Sigmoid colon (tissue), 7 donors: ENCODE results near the gene CHRNA1. TPM values are rescaled to one million over a fixed set of nuclear protein-coding genes. Genes with fewer than 3 reads are reported as not detected.

ENCODE experiments used
- DNase-seq: peaks from one replicate; pipeline ENCODE4 v3.0.0-alpha.2; 2019
- H3K27ac ChIP-seq, 4 donors: fragments of 200-600 bp; sonication (generic); one replicate each; pipeline ENCODE4 v1.5.1; 2016 to 2019; ENCODE audit warnings: mild to moderate bottlenecking in 1 of 4
- H3K27me3 ChIP-seq, 3 donors: fragments of 200-600 bp; sonication (generic); one replicate each; pipeline ENCODE4 v1.5.1; 2019; ENCODE audit warnings: mild to moderate bottlenecking in 1 of 3
- H3K36me3 ChIP-seq, 4 donors: fragments of 200-600 bp; sonication (generic); one replicate each; pipeline ENCODE4 v1.5.1; 2016 to 2019
- H3K4me1 ChIP-seq, 4 donors: fragments of 200-600 bp; sonication (generic); one replicate each; pipeline ENCODE4 v1.5.1; 2017 to 2019
- H3K4me3 ChIP-seq, 4 donors: fragments of 200-600 bp; sonication (generic); one replicate each; pipeline ENCODE4 v1.5.1; 2017 to 2019; ENCODE audit warnings: mild to moderate bottlenecking in 2 of 4, moderate library complexity in 1 of 4
- H3K9me3 ChIP-seq, 4 donors: fragments of 200-600 bp in 3 of 4; sonication (generic) in 3 of 4; one replicate each; pipeline versions ENCODE4 v1.5.1 to v1.6.1; 2013 to 2019
- CTCF ChIP-seq, 4 experiments: fragments of 450-650 bp in 3 of 4; fragments of 200-600 bp in 1 of 4; IDR thresholded peaks; one replicate each; pipeline ENCODE4 v1.5.1; 2016 to 2019; ENCODE audit warnings: antibody characterized with exemption in 4 of 4, mild to moderate bottlenecking in 3 of 4, moderate library complexity in 2 of 4
- EP300 ChIP-seq, 4 donors: sonication (generic); formaldehyde crosslinking; IDR thresholded peaks; one replicate each; pipeline ENCODE4 v1.6.1; 2017; ENCODE audit warnings: antibody characterized with exemption in 4 of 4
- POLR2A ChIP-seq, 2 donors: fragments of 450-650 bp; IDR thresholded peaks; one replicate each; pipeline ENCODE4 v1.6.1; 2016; ENCODE audit warnings: antibody characterized with exemption in 2 of 2, mild to moderate bottlenecking in 2 of 2, moderate library complexity in 2 of 2
- POLR2AphosphoS5 ChIP-seq, 4 donors: sonication (generic); formaldehyde crosslinking; IDR thresholded peaks; one replicate each; pipeline ENCODE4 v1.6.1; 2017; ENCODE audit warnings: antibody characterized with exemption in 4 of 4
- WGBS, 2 donors: extraction: QIAGEN DNeasy Blood & Tissue Kit; methylation state at CpG; one replicate each; pipeline ENCODE4 v1.1.7; 2013; 5-methylcytosine and 5-hydroxymethylcytosine counted together
- intact Hi-C: fragments of 100-400 bp; cut with DNase I; formaldehyde crosslinking; loops from one replicate; pipeline ENCODE4 v1.15.1; 2023
- polyA plus RNA-seq, 3 donors: library from polyadenylated mRNA; stranded (reverse); fragments of 200-250 nt; gene quantifications; one replicate each; pipeline ENCODE4 v1.2.3, GENCODE V29; 2013
- total RNA-seq, 4 donors: library from RNA; depleted of rRNA; stranded (reverse); fragments of >200 nt; gene quantifications; one replicate each; pipeline ENCODE4 v1.1.0, GENCODE V29; 2016
- donor health status: healthy with polysubstance abuse.
- donor health status: Bipolar disorder and iron deficiency.
- donor health status: healthy.

The CHRNA1 gene
- total and polyA plus RNA-seq, 7 donors: 0.32 to 2.1 (median 1.2) TPM; not detected in 4

DNA sequence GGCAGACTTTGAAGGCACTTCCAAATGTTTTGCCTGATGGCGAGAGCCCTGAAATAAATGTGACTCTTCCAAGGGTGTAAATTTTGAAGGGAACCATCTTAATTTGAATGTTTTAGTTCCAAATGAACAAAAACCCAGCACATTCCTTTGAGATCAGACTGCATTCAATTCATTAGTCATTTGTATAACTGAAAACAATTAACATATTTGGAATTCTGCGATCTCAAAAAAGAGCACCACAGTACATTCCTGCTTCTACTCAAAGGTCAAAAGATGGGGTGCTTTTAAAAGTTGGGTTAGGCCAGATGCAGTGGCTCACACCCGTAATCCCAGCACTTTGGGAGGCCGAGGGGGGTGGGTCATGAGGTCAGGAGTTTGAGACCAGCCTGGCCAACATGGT is 38.2 kb upstream of the CHRNA1 start:
- Histone ChIP-seq H3K36me3 (peaks cover 0 to 21% (median 2%) of the 10 kb centered on the region in 4 donors), H3K4me1 (peaks cover 0 to 3% (median 0%) of the 10 kb centered on the region in 4 donors), H3K9me3 (no peaks in the 10 kb centered on the region), H3K4me3 (no peak overlapping the region), H3K27ac (no peak overlapping the region), H3K27me3 (no peaks in the 10 kb centered on the region)
- 85 to 87% methylated on average over 4 of the region's 4 CpGs for WGBS, 2 donors
- TF ChIP-seq POLR2AphosphoS5 (IDR thresholded peaks at IDR 0.05) (no peak), CTCF (IDR thresholded peaks at IDR 0.05) (no peak), EP300 (IDR thresholded peaks at IDR 0.05) (no peak), POLR2A (IDR thresholded peaks at IDR 0.05) (no peak)
- intact Hi-C loops: no loop called here
- no peak for DNase-seq

DNA sequence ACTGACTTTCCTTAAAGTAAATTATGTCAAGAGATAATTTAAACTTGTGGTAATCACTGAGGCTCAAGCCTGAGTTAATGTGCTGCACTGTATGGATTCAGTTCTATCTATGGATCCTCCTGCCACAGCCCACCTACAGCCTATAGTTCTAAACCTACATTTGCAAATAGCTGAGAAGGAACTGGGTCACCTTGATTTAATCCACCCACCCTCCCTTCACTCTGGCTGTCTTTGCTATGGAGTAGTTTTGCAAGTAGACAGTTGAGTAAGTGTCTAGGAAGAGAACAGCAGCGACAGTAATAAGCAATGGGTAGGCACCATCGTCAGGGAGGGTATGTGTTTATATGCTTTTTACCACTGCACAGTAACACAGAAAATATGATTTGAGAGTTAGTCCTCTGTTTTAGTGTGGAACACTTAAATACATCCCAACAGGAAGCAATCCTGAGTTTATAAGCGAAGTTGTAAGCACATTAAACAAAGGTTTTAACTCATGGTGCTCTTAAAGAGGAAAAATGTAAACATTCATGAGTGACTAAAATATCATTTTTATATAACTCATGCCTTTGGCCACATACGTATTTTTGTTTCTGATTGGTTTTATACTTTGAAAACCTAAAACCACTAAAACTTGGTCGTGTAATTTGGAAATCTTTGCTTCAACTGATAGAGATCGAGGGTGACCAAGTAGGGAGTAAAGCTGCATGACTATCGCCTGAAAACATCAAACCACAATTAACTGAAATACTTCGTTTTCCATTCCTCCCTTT is 36.3 kb upstream of the CHRNA1 start:
- DNase-seq: no peak
- intact Hi-C loops: no loop called here
- Histone ChIP-seq H3K36me3 (peaks cover 0 to 21% (median 2%) of the 10 kb centered on the region in 4 donors), H3K27me3 (no peaks in the 10 kb centered on the region), H3K4me3 (no peak overlapping the region), H3K9me3 (no peaks in the 10 kb centered on the region), H3K4me1 (no peaks in the 10 kb centered on the region), H3K27ac (no peak overlapping the region)
- 65 to 77% methylated on average over 8 of the region's 8 CpGs for WGBS, 2 donors
- TF ChIP-seq POLR2AphosphoS5 (IDR thresholded peaks at IDR 0.05): no peak

- no peaks in the 10 kb centered on the region for H3K27me3 ChIP-seq
- intact Hi-C loops: no loop called here
- no peaks in the 10 kb centered on the region for H3K9me3 ChIP-seq
- no peak overlapping the region for H3K27ac ChIP-seq
- peaks cover 0 to 14% (median 2%) of the 10 kb centered on the region in 4 donors for H3K36me3 ChIP-seq
- 36 to 91% methylated on average over 1 of the region's 1 CpG for WGBS, 2 donors
- DNase-seq: no peak
- H3K4me1 ChIP-seq: no peaks in the 10 kb centered on the region
- no peak overlapping the region for H3K4me3 ChIP-seq
- TF ChIP-seq CTCF (IDR thresholded peaks at IDR 0.05) (no peak), POLR2A (IDR thresholded peaks at IDR 0.05) (no peak), POLR2AphosphoS5 (IDR thresholded peaks at IDR 0.05) (no peak), EP300 (IDR thresholded peaks at IDR 0.05) (no peak)
Measured at GRCh38 chr2:174798801-174799200, 34.5 kb upstream of the CHRNA1 start.

DNA sequence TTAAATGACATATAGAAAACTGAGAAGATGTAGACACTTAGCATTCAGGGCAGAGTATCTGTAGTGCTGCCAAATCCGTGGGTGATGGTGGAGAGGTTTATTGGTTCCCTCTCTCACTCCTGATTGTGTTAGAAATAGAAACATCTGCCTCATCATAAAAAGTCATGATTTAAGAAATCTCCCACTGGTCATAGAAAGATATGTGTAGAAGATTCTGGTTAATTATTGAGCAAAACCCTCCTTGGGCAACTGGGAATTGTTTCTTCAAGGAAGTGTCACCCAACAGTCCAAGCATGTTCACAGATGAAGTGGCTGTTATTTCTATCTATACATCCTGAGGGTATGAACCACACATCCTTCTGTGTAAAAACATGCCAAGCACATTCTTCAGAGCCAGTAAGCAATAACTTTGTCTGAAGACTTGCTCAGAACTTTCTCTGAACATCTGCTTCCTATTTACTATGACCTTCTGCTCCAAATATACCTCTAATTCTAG is 33.6 kb upstream of the CHRNA1 start:
- intact Hi-C loops: no loop called here
- H3K9me3 ChIP-seq: no peaks in the 10 kb centered on the region
- H3K27ac ChIP-seq: no peak overlapping the region
- no peak overlapping the region for H3K4me3 ChIP-seq
- DNase-seq: no peak
- WGBS, 2 donors: 28 to 65% methylated on average over 1 of the region's 1 CpG
- no peaks in the 10 kb centered on the region for H3K27me3 ChIP-seq
- H3K4me1 ChIP-seq: no peaks in the 10 kb centered on the region
- H3K36me3 ChIP-seq: peaks cover 0 to 14% (median 2%) of the 10 kb centered on the region in 4 donors
- TF ChIP-seq CTCF (IDR thresholded peaks at IDR 0.05) (no peak), EP300 (IDR thresholded peaks at IDR 0.05) (no peak), POLR2A (IDR thresholded peaks at IDR 0.05) (no peak), POLR2AphosphoS5 (IDR thresholded peaks at IDR 0.05) (no peak)

DNA sequence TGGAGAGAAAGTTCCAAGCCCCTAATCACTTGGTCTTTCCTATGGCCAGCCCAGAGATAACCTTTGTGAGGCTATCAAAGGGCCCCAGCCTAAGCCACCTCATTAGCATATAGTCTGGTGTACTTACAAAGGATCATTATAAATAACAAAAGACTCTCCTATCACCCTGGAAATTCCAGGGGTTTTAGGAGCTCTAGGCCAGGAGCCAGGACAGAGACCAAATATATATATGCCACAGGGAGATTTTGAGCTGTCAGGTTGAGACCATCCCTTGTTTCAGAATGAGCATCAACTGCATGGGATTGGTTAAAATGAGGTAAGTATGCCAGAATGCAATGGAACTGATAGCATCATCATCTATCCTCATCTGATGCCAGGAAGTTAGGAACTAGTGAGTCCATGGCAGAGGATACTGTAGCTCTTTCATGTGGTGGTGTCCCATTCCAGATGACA is 32.1 kb upstream of the CHRNA1 start:
- Histone ChIP-seq H3K9me3 (no peaks in the 10 kb centered on the region), H3K27ac (no peak overlapping the region), H3K4me3 (no peak overlapping the region), H3K27me3 (no peaks in the 10 kb centered on the region), H3K36me3 (peaks cover 0 to 14% (median 2%) of the 10 kb centered on the region in 4 donors), H3K4me1 (no peaks in the 10 kb centered on the region)
- DNase-seq: no peak
- TF ChIP-seq CTCF (IDR thresholded peaks at IDR 0.05) (no peak), POLR2AphosphoS5 (IDR thresholded peaks at IDR 0.05) (no peak), POLR2A (IDR thresholded peaks at IDR 0.05) (no peak), EP300 (IDR thresholded peaks at IDR 0.05) (no peak)
- intact Hi-C loops: no loop called here
